Measurements from ENCODE around the gene CIRBP. TPM values are rescaled to one million over a fixed set of nuclear protein-coding genes. Genes with fewer than 3 reads are reported as not detected.

The CIRBP gene
- total and polyA plus RNA-seq, 7 donors: 129 to 1,004 (median 602) TPM

GRCh38 chr19:1258707-1259205 is 10.4 kb upstream of the CIRBP start:
- peak overlapping the region; percentile 96 to 100 (median 100) for H3K27ac ChIP-seq
- no peaks in the 10 kb centered on the region for H3K9me3 ChIP-seq
- peak overlapping the region in 2 of 4 donors; percentile 18 to 28 for H3K4me3 ChIP-seq
- intact Hi-C loops (cut with DNase I): no loop called here
- no peak for DNase-seq
- no peaks in the 10 kb centered on the region for H3K27me3 ChIP-seq
- no peak for TF ChIP-seq POLR2A (IDR thresholded peaks at IDR 0.05)
- no peak for TF ChIP-seq CTCF (IDR thresholded peaks at IDR 0.05)
- TF ChIP-seq POLR2AphosphoS5 (IDR thresholded peaks at IDR 0.05): no peak
- no peak for TF ChIP-seq EP300 (IDR thresholded peaks at IDR 0.05)
- H3K4me1 ChIP-seq: peaks cover 0 to 84% (median 80%) of the 10 kb centered on the region in 4 donors
- H3K36me3 ChIP-seq: peaks cover 20 to 45% (median 24%) of the 10 kb centered on the region in 4 donors
- 6 to 9% methylated on average over 15 of the region's 15 CpGs for WGBS, 2 donors

GRCh38 chr19:1259206-1259875 is 9.8 kb upstream of the CIRBP start:
- peak overlapping the region; percentile 96 to 100 (median 100) for H3K27ac ChIP-seq
- intact Hi-C loops (cut with DNase I): no loop called here
- 2 to 8% methylated on average over 17 of the region's 17 CpGs for WGBS, 2 donors
- H3K9me3 ChIP-seq: no peaks in the 10 kb centered on the region
- H3K36me3 ChIP-seq: peaks cover 17 to 39% (median 23%) of the 10 kb centered on the region in 4 donors
- H3K4me1 ChIP-seq: peaks cover 0 to 79% (median 74%) of the 10 kb centered on the region in 4 donors
- H3K27me3 ChIP-seq: no peaks in the 10 kb centered on the region
- peak; percentile 80 for DNase-seq
- TF ChIP-seq CTCF (IDR thresholded peaks at IDR 0.05) (no peak), POLR2AphosphoS5 (IDR thresholded peaks at IDR 0.05) (peak; percentile 44 to 76 (median 70)), EP300 (IDR thresholded peaks at IDR 0.05) (peak in 1 of 4 donors; percentile 11), POLR2A (IDR thresholded peaks at IDR 0.05) (peak in 1 of 2 donors; percentile 52)
- H3K4me3 ChIP-seq: peak overlapping the region in 2 of 4 donors; percentile 18 to 28

- 9 to 11% methylated on average over 33 of the region's 33 CpGs for WGBS, 2 donors
- H3K9me3 ChIP-seq: no peaks in the 10 kb centered on the region
- TF ChIP-seq POLR2A (IDR thresholded peaks at IDR 0.05) (no peak), POLR2AphosphoS5 (IDR thresholded peaks at IDR 0.05) (peak in 2 of 4 donors; percentile 30 to 47)
- peak overlapping the region; percentile 96 to 100 (median 100) for H3K27ac ChIP-seq
- no peaks in the 10 kb centered on the region for H3K27me3 ChIP-seq
- peaks cover 0 to 73% (median 69%) of the 10 kb centered on the region in 4 donors for H3K4me1 ChIP-seq
- peak; percentile 73 for DNase-seq
- intact Hi-C loops (cut with DNase I): loop anchor here (10.0 kb wide), 1 partner anchor 685 kb away; the partner anchor contains the start of gene BSG
- peaks cover 9 to 32% (median 17%) of the 10 kb centered on the region in 4 donors for H3K36me3 ChIP-seq
- peak overlapping the region in 3 of 4 donors; percentile 56 to 69 (median 66) for H3K4me3 ChIP-seq
Observed at GRCh38 chr19:1259876-1260748, 9.0 kb upstream of the CIRBP start.

GRCh38 chr19:1260749-1261537 is 8.2 kb upstream of the CIRBP start:
- TF ChIP-seq POLR2A (IDR thresholded peaks at IDR 0.05) (peak; percentile 13 to 67), CTCF (IDR thresholded peaks at IDR 0.05) (no peak), EP300 (IDR thresholded peaks at IDR 0.05) (no peak), POLR2AphosphoS5 (IDR thresholded peaks at IDR 0.05) (peak; percentile 55 to 86 (median 80))
- peak overlapping the region; percentile 48 to 69 (median 61) for H3K4me3 ChIP-seq
- peaks cover 0 to 73% (median 69%) of the 10 kb centered on the region in 4 donors for H3K4me1 ChIP-seq
- whole genome bisulfite sequencing, 2 donors: 1% methylated on average over 83 of the region's 83 CpGs
- H3K27me3 ChIP-seq: no peaks in the 10 kb centered on the region
- peak; percentile 99 for DNase-seq
- intact Hi-C loops (cut with DNase I): loop anchor here (10.0 kb wide), 1 partner anchor 686 kb away; the partner anchor contains the start of gene BSG
- peaks cover 1 to 23% (median 9%) of the 10 kb centered on the region in 4 donors for H3K36me3 ChIP-seq
- no peaks in the 10 kb centered on the region for H3K9me3 ChIP-seq
- H3K27ac ChIP-seq: peak overlapping the region; percentile 96 to 100 (median 100)
